Tibial nerve (tissue), 3 donors: ENCODE measurements around the gene PRKCB.

Source experiments
- CTCF ChIP-seq, 5 experiments: fragments of 200-600 bp in 3 of 5; fragments of 450-650 bp in 2 of 5; sonication (generic) in 3 of 5; IDR thresholded peaks; one replicate each; pipeline ENCODE4 v1.5.1; 2016 to 2019; ENCODE audit warnings: antibody characterized with exemption in 5 of 5, mild to moderate bottlenecking in 3 of 5, moderate library complexity in 2 of 5
- POLR2A ChIP-seq, 2 donors: fragments of 450-650 bp; IDR thresholded peaks; one replicate each; pipeline ENCODE4 v1.6.1; 2017; ENCODE audit warnings: antibody characterized with exemption in 2 of 2, mild to moderate bottlenecking in 2 of 2, moderate library complexity in 2 of 2

DNA sequence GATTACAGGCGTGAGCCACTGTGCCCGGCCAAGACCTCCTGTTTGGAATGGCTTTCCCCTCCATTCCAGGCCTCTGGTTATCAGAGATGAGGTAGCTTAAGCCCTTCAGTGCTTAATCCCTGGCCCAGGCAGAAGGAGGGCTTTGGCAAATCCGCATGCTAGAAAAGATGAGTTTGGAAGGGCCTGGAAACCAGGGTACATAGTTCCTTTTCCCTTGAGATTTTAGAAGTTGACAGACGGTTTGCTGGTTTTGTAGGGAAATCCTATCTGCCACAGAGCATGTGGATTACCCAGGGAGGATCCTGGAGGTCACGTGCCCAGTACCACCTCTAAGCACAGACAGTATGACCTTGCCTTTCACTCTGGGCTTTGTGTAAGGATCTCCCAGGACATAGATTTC is 305.7 kb downstream of the PRKCB start:
- TF ChIP-seq POLR2A (IDR thresholded peaks at IDR 0.05) (no peak), CTCF (IDR thresholded peaks at IDR 0.05) (no peak)
